Renal pelvis (tissue), 4 donors: Measurements from ENCODE around the gene MRPL21. TPM values are rescaled to one million over a fixed set of nuclear protein-coding genes. Genes with fewer than 3 reads are reported as not detected.
"Not testable (repeated sequence)": the region's sequence is repeated elsewhere in the genome, so short reads cannot be mapped to it uniquely, and the experiment has no call there.

Experiments
- DNase-seq: peaks from one replicate; pipeline ENCODE4 v3.0.0-alpha.2; 2013
- polyA plus RNA-seq, 3 donors: library from polyadenylated mRNA; unstranded; fragments of 120-200 nt; gene quantifications; one replicate each; pipeline ENCODE4 v1.2.1, GENCODE V29; 2013; ENCODE audit not compliant: insufficient read length in 3 of 3

Gene MRPL21
- polyA plus RNA-seq, 3 donors: 76.6 to 86.9 (median 85.9) TPM

DNA sequence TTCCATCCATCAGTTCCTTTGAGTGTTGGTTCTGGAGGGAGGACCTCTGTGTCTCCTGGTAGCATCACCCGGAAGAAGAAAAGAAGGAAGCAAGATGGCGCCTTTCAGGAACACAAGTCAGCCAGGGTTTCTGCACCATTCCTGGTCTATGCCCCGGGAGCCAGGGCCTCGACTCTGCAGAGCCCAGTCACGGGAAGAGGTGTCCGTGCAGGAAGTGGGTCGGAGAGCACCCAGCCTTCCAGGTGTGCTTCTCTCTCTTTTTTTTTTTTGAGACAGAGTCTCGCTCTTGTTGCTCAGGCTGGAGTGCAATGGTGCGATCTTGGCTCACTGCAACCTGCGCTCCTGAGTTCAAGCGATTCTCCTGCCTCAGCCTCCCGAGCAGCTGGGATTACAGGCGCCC, 21.2 kb downstream of the MRPL21 start:
- no peak for DNase-seq

DNA sequence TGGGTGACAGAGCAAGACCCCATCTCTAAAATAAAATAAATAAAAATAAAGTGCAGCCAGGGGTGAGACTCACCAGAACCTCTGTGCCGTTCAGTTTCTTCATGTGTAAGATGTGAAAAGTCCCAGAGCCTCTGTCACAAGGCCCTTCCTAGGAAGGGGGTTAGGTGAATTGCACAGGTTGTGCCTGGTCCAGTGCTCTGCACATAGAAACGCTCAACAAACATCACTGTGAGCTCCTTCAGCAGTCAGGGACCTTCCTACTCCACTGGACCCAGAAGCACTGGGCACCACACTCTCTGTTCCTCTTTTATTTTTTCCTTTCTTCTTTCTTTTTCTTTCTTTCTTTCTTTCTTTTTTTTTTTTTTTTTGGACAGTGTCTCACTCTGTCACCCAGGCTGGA, 22.3 kb downstream of the MRPL21 start:
- no peak for DNase-seq

- DNase-seq: no peak
Observed at GRCh38 chr11:68880851-68881250, 22.8 kb downstream of the MRPL21 start.

- DNase-seq: no peak
Observed at GRCh38 chr11:68878022-68878421, 25.6 kb downstream of the MRPL21 start.

DNA sequence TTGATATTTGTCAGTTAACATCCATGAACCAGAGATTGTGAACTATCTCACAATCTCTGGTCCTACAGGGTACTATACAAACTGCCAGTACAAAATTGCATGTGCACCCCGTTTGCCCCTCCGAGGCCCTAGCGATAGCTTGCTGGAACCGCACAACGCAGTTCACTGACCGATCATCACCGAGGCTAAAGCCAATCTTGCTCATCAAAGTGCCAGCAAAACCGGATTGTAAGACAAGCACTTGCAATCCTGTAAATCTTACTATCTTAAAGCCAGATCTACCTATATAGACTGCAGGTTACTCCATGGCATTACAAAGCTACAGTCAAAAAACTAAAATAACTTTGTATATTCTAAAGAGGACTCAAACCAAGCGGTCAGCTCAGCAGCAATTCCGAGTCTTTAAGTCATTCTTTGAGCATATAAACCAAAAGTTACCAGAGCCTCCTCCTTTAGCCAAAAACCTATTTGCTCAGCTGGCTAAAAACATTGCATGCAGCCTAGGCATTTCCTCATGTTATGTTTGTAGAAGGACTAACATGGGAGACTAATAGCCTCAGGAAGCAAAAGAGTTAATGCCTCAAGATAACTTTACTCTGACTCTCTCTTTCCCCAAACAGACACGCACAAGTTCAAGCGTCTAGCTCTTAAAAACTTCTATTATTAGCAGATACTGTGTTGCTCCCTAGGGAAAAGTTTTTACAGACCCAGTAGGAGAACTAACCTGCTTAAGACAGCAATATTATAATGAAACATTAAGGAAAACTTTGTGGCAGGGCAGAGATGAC, 31.2 kb downstream of the MRPL21 start:
- no peak for DNase-seq

DNA sequence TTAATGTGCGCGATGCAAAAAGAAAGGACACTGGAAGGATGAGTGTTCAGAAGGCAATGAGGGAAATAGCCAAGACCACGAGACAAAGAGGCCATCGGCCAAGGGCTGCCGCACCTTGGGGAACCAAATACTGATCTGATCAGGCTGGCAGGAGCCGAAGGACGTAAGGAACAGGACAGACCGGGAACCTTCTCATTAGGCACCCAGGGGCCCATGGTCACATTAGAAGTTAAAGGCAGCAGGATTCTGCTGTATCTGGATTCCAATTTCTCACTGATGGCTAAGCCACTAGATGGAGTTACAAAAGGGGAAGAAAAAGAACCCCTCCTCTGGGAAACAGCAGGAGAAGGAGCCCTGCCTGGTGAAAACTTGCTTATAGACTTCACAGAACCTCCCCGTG, 33.2 kb downstream of the MRPL21 start:
- no peak for DNase-seq

GRCh38 chr11:68868221-68868835, 35.3 kb downstream of the MRPL21 start:
- no peak for DNase-seq

- no peak for DNase-seq
Observed at GRCh38 chr11:68867066-68867465, 36.6 kb downstream of the MRPL21 start.

DNA sequence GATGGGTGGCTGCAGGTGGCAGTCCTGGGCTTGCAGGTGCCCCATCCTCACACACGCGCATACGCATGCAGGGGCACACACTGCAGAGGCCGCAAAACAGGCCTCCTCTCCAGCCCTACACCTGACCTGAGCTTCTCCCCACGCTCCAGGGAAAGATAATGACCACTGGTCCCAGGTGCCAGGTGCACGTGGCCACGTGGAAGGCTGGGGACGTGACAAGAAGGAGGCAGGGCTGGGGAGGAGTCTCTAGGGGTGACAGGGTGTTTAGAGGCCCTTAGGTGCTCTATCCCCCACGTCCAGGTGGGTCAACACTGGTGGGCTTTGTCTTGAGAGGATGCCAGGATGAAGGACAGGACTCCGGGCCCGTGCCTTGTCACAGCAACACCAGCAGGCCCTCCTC, 38.4 kb downstream of the MRPL21 start:
- DNase-seq: no peak

- DNase-seq: no peak
Observed at GRCh38 chr11:68863553-68864265, 39.9 kb downstream of the MRPL21 start.

DNA sequence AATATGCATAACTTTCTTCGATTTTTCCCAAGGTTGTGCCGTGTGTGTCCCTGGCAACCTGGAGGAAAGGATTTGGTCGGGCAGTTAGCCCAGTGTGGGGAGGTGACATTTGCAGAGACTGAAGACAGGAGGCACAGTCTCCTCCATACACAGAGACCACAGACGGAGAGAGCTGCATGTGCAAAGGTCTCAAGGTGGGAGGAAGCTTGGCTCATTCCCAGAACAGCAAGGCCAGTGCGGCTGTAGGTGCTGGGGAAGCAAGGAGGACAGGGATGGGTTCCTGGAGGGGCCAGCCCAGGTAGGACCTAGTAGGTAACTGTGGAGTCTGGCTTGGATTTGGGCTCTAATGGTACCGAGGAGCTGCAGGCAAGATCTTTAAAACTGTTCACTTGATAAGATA, 41.2 kb downstream of the MRPL21 start:
- no peak for DNase-seq

- DNase-seq: no peak
Observed at GRCh38 chr11:68859123-68859522, 44.5 kb downstream of the MRPL21 start.

DNA sequence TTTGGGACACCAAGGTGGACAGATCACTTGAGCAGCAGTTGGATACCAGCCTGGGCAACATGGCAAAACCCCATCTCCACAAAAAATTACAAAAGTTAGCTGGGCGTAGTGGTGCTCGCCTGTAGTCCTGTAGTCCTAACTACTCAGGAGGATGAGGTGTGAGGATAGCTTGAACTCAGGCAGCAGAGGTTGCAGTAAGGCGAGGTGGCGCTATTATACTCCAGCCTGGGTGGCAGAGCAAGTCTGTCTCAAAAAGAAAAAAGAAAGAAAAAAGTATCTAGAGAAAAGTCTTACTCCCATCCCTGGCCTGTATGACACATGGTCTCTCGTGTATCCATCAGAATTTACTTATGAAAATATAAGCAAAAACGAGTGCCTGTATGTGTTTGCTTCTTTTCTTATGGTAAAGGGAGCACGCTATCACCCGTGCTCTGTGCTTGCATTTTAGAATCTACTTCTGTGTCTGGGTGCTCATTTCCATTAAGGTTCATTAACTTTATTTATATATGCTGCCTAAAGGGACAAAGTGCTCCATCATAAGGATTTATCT, 46.5 kb downstream of the MRPL21 start:
- no peak for DNase-seq

DNA sequence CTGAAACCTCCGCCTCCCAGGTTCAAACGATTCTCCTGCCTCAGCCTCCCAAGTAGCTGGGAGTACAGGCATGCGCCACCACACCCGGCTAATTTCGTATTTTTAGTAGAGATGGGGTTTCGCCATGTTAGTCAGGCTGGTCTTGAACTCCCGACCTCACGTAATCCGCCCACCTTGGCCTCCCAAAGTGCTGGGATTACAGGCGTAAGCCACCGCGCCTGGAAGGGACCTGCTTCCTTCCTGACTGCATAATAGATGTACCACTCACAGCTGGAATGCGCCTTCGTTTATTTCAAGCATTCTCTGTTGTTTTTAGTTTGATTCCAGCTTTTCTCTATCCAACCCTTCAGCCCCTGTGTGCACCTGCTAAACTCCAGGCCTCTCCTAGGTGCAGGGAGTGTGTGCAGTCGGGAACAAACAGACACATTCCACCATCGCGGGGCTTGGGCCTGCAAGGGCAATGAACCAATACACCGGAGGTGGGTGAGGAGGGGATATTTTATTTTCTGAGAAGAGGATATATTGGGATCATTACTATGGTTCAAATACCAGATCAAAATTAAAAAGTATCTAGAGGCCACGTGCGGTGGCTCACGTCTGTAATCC, 47.1 kb downstream of the MRPL21 start:
- not testable (repeated sequence) for DNase-seq

DNA sequence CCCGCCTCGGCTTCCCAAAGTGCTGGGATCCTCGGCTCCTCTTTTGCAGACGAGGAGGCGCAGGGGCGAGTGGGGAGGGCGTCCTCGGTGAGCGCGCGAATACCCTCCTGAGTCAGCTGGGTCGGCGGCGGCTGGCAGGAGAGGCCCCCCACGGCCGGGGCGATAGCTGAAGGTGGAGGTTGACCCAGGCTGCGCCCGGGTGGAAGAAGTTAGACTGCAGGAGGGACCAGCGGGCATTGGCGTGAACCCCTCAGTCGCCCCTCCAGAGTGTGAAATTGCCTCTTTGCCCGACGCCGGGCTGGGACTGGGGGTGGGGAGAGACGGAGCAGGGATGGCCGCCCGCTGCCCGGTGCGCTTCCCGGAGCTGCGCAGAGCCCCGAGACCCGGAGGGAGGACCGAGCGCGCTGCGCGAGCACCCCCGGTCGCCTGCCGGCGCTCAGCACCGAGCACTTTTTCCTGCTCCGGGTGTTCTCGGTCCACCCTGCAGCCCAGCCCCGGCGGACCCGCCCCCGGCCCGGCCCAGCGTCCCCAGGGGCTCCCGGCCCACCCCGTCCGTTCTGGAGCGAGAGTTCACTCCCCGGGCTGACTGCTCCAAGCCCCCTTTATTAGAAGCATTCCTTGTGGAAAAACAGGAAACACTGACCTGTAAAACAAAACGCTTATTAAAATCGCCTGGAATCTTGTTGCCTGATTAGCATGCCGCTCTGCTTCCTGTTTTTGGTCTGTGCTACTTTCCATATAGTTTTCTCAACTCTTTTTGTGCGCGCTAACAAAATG, 48.2 kb downstream of the MRPL21 start:
- peak; percentile 44 for DNase-seq

DNA sequence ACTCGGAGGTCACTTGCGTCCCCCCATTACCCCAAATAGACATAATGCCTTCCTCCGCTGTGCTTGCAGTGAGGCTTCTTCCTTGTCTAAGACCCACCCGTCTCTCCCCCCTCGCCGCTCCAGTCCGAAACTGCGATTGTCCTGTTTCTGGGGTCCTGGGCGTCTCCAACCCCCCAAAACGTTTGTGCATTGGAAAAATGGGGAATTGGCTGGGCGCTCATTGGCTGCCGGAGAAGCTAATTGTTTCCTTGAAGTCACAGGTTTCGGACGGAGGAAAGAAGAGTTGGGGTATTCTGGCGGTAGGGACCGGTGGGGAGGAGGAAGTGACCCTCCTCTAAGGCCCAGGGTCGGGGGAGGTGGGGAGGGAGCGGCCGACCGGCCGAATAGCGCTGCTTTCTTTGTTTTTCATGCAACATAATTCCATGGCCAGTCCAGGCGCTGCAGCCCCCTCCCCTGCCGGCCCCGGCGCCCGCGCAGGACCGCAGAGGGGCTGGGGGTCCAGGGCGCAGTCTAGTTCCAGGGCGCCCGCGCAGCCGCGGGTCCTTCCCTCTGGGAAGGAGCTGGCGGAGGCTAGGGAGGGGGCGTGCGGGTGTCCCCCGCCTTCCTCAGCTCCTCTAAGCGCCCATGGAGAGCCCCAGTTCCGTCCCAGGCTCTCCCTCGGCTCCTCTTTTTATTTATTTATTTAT, 49.2 kb downstream of the MRPL21 start:
- DNase-seq: no peak

GRCh38 chr11:68852628-68853027, 51.0 kb downstream of the MRPL21 start:
- no peak for DNase-seq

DNA sequence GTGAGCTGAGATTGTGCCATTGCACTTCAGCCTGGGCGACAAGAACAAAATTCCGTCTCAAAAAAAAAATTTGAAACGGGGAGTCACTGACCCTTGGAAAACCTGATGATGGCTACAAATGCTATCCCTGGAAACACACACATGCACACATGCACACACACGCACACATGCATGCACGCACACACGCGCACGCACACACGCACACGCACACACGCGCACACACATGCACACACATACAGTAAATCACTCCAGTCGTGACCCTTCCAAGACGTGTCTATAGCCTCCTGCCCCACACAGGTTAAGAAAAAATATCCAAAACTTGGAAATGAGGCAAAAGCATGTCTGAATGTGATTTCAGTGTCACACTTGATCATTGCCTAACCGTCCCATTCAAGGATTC, 55.2 kb downstream of the MRPL21 start:
- no peak for DNase-seq

GRCh38 chr11:68847395-68847794, 56.2 kb downstream of the MRPL21 start:
- no peak for DNase-seq

DNA sequence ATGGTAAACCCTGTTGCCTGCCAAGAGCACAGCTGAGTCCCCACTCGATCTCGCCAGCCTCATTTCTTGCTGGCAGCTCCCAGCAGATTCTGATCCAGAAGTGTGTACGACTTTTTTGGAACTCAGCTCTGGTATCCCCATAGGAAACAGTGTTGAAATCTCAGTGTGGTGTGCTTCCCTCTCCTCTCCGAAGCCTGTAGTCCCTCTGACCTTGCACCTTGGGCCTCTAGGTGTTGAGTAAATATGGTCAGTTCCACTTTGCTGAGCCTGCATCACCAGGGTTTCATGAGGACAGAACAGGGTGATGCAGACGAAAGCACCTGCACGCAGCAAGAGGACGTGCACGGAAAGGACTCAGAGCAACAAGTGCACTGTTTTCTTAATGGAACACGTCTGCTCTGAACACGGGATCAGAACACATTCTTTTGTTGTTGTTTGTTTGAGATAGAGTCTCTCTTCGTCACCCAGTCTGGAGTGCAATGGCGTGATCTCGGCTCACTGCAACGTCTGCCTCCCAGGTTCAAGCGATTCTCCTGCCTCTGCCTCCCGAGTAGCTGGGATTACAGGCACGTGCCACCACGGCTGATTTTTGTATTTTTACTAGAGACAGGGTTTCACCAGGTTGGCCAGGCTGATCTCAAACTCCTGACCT, 58.2 kb downstream of the MRPL21 start:
- no peak for DNase-seq
